NCI-H2107 (cell line): Measurements from ENCODE around the gene BMPER.

Source experiments
- DNase-seq: peaks from one replicate; lab custom pipeline; 2025; lab: John Stamatoyannopoulos, UW

Gene BMPER

GRCh38 chr7:34062826-34063225 is 157.5 kb downstream of the BMPER start:
- no peak for DNase-seq

GRCh38 chr7:34064519-34065158 is 159.3 kb downstream of the BMPER start:
- DNase-seq = no peak

GRCh38 chr7:34066411-34066810 is 161.1 kb downstream of the BMPER start:
- no peak for DNase-seq

- DNase-seq = no peak
Observed at GRCh38 chr7:34067005-34067778, 161.9 kb downstream of the BMPER start.

- no peak for DNase-seq
Observed at GRCh38 chr7:34069676-34070075, 164.3 kb downstream of the BMPER start.

- DNase-seq = no peak
Observed at GRCh38 chr7:34070511-34071323, 165.4 kb downstream of the BMPER start.

GRCh38 chr7:34073676-34074075 is 168.3 kb downstream of the BMPER start:
- no peak for DNase-seq

GRCh38 chr7:34074421-34074820 is 169.1 kb downstream of the BMPER start:
- DNase-seq = no peak

- DNase-seq = no peak
Observed at GRCh38 chr7:34075523-34076370, 170.4 kb downstream of the BMPER start.

GRCh38 chr7:34077168-34077567 is 171.8 kb downstream of the BMPER start:
- DNase-seq = no peak

GRCh38 chr7:34078864-34079263 is 173.5 kb downstream of the BMPER start:
- DNase-seq = no peak

GRCh38 chr7:34080513-34080912 is 175.2 kb downstream of the BMPER start:
- no peak for DNase-seq

GRCh38 chr7:34081935-34082334 is 176.6 kb downstream of the BMPER start:
- DNase-seq = no peak

GRCh38 chr7:34083440-34083839 is 178.1 kb downstream of the BMPER start:
- DNase-seq = no peak

GRCh38 chr7:34084651-34085050 is 179.3 kb downstream of the BMPER start:
- no peak for DNase-seq

GRCh38 chr7:34086064-34086463 is 180.7 kb downstream of the BMPER start:
- no peak for DNase-seq

- DNase-seq = no peak
Observed at GRCh38 chr7:34086981-34087380, 181.6 kb downstream of the BMPER start.

- no peak for DNase-seq
Observed at GRCh38 chr7:34087892-34088891, 182.9 kb downstream of the BMPER start.

GRCh38 chr7:34090816-34091215 is 185.5 kb downstream of the BMPER start:
- DNase-seq = no peak

GRCh38 chr7:34091321-34091917 is 186.1 kb downstream of the BMPER start:
- DNase-seq = no peak
